ENCODE results near the gene POLR3C.

Gene POLR3C, protein sequence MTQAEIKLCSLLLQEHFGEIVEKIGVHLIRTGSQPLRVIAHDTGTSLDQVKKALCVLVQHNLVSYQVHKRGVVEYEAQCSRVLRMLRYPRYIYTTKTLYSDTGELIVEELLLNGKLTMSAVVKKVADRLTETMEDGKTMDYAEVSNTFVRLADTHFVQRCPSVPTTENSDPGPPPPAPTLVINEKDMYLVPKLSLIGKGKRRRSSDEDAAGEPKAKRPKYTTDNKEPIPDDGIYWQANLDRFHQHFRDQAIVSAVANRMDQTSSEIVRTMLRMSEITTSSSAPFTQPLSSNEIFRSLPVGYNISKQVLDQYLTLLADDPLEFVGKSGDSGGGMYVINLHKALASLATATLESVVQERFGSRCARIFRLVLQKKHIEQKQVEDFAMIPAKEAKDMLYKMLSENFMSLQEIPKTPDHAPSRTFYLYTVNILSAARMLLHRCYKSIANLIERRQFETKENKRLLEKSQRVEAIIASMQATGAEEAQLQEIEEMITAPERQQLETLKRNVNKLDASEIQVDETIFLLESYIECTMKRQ

DNA sequence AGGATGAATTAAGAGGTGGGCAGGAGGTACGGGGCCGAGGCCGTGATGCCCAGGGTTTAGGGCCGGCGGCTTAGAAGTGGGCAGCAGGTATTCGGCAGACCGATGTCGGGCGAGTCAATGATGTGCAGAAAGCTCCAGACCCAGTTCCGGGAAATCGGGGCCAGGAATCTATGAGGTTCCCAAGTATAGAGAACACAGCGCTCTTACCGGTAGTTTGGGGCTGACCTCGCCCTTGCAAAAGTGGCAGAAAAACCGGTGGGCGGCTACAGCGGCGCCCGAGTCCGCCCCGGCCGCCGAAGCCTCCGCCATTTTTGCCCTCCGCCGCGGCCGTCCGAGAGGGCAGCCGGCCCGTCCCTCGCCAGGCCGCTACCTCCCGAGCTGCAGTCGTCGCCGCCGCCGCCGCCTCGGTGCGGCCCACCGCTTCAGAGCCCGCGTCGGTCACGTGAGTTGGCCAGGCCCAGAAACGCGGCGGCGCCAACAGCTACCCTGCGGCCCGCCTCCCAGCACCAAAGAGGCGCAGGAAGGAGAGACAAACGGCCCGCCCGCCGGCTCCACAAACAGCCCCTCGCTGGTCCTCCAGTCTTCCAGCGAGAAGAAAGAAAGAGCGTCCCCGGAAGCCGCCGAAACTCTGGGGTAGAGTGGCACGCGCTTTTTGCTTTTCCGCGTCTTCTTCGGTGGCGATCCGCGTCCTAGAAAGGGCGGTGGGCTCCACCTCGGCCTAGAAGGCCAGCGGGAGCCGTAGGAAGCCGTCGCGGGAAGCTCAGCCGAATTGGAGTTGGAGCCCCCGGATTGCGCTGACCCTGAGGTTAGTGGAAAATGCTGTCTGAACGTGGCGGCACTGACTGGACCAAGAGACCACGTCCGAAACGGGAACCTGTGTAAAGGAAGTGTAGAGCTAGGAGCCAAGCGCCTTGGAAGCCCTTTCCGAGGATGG lies at the start of gene POLR3C, which contains the start of gene RNF115:
POLR3C (plus strand) TSS at position 636 of the 934 bp plus-strand sequence. CDS start 1,577 bp downstream, outside the sequence.
RNF115 (minus strand) TSS at position 531 of the 934 bp plus-strand sequence; CDS start at position 309, 222 bp downstream.
- Histone ChIP-seq H3K4me3 (ENCODE audit: low read length) (peak within 1 kb of the TSS; percentile 79), H3K27me3 (ENCODE audit: low read depth, low read length) (no peaks in the 10 kb centered on the region), H3K4me1 (ENCODE audit: low read length) (peaks cover 11% of the 10 kb centered on the region), H3K9ac (ENCODE audit: low read length) (peak within 1 kb of the TSS; percentile 86), H3K36me3 (replicated peaks; ENCODE audit: low read depth, low read length) (peaks cover 29% of the 10 kb centered on the region), H3K79me2 (ENCODE audit: low read length) (peaks cover 52% of the 10 kb centered on the region), H4K20me1 (ENCODE audit: insufficient read depth, low read length) (no peaks in the 10 kb centered on the region), H2AFZ (ENCODE audit: low read depth, low read length) (peak within 1 kb of the TSS; percentile 28), H3K27ac (ENCODE audit: low read length) (peak within 1 kb of the TSS; percentile 66), H3K4me2 (ENCODE audit: low read length) (peak within 1 kb of the TSS; percentile 77), H3K9me3 (ENCODE audit: insufficient read depth, low read length) (no peaks in the 10 kb centered on the region)
- no peak for TF ChIP-seq EZH2phosphoT487 (IDR thresholded peaks at IDR 0.05; ENCODE audit: low read depth)
- TF ChIP-seq, protein P1, sequence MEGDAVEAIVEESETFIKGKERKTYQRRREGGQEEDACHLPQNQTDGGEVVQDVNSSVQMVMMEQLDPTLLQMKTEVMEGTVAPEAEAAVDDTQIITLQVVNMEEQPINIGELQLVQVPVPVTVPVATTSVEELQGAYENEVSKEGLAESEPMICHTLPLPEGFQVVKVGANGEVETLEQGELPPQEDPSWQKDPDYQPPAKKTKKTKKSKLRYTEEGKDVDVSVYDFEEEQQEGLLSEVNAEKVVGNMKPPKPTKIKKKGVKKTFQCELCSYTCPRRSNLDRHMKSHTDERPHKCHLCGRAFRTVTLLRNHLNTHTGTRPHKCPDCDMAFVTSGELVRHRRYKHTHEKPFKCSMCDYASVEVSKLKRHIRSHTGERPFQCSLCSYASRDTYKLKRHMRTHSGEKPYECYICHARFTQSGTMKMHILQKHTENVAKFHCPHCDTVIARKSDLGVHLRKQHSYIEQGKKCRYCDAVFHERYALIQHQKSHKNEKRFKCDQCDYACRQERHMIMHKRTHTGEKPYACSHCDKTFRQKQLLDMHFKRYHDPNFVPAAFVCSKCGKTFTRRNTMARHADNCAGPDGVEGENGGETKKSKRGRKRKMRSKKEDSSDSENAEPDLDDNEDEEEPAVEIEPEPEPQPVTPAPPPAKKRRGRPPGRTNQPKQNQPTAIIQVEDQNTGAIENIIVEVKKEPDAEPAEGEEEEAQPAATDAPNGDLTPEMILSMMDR (IDR thresholded peaks at IDR 0.05; ENCODE audit: low read depth, low read length) = no peak

DNA sequence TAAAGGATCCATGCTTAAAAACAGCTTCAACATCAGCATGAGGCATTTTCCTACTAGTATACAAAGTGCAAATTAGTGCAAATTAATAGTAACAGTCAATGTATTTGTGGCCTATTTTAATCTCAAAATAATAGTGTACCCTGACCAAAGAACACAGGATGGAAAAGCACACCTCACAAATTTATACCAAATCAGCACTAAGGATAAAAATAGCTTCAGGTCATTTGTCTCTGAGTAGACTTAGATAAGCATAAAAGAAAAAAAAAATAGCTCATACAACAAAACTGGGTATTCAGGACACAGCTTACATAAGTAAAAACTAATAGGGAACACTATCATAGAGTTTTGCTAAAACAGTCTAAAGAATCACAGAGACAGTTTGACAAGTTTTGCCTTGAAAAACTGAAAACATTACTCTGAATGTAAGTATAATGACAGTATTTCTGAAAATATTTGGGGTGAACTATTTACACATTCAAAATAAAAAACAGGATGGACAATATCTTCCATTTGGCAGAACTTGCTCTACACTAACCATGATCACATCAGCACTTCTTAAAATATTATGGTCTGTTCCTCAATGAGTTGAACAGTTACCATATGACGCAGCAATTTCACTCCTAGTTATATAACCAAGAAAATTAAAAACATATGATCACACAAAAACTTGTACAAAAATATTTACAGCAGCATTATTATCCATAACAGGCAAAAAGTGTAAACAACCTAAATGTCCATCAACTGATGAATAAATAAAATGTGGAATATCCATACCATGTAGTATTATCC lies 46.4 kb upstream of the POLR3C start:
- TF ChIP-seq, protein P1 (IDR thresholded peaks at IDR 0.05; ENCODE audit: low read depth, low read length) = no peak
- TF ChIP-seq EZH2phosphoT487 (IDR thresholded peaks at IDR 0.05; ENCODE audit: low read depth) = no peak
- Histone ChIP-seq H3K27me3 (ENCODE audit: low read depth, low read length) (no peaks in the 10 kb centered on the region), H3K9ac (ENCODE audit: low read length) (no peak overlapping the region), H3K4me1 (ENCODE audit: low read length) (no peaks in the 10 kb centered on the region), H3K79me2 (ENCODE audit: low read length) (no peaks in the 10 kb centered on the region), H3K27ac (ENCODE audit: low read length) (no peak overlapping the region), H3K4me3 (ENCODE audit: low read length) (no peak overlapping the region), H3K9me3 (ENCODE audit: insufficient read depth, low read length) (no peaks in the 10 kb centered on the region), H3K36me3 (replicated peaks; ENCODE audit: low read depth, low read length) (peaks cover 8% of the 10 kb centered on the region), H4K20me1 (ENCODE audit: insufficient read depth, low read length) (no peaks in the 10 kb centered on the region), H2AFZ (ENCODE audit: low read depth, low read length) (no peak overlapping the region), H3K4me2 (ENCODE audit: low read length) (no peak overlapping the region)

DNA sequence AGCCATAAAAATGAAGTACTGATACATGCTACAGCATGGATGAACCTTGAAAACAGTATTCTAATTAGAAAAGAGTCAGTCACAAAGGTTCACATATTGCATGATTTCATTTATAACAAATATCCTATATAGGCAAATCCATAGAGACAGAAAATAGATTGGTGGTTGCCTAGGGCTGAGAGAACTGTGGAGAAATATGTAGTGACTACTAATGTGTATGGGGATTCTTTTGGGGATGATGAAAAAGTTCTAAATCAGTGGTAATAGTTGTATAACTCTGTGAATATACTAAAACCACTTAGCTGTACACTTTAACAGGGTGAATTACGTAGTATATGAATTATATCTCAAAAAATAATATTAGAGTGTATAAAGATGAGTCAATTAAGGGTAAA lies 45.9 kb upstream of the POLR3C start:
- Histone ChIP-seq H3K9ac (ENCODE audit: low read length) (no peak overlapping the region), H3K4me3 (ENCODE audit: low read length) (no peak overlapping the region), H3K9me3 (ENCODE audit: insufficient read depth, low read length) (no peaks in the 10 kb centered on the region), H3K36me3 (replicated peaks; ENCODE audit: low read depth, low read length) (peaks cover 6% of the 10 kb centered on the region), H2AFZ (ENCODE audit: low read depth, low read length) (no peak overlapping the region), H3K27me3 (ENCODE audit: low read depth, low read length) (no peaks in the 10 kb centered on the region), H3K4me1 (ENCODE audit: low read length) (no peaks in the 10 kb centered on the region), H3K79me2 (ENCODE audit: low read length) (no peaks in the 10 kb centered on the region), H3K4me2 (ENCODE audit: low read length) (no peak overlapping the region), H4K20me1 (ENCODE audit: insufficient read depth, low read length) (no peaks in the 10 kb centered on the region), H3K27ac (ENCODE audit: low read length) (no peak overlapping the region)
- TF ChIP-seq EZH2phosphoT487 (IDR thresholded peaks at IDR 0.05; ENCODE audit: low read depth) = no peak
- TF ChIP-seq, protein P1 (IDR thresholded peaks at IDR 0.05; ENCODE audit: low read depth, low read length) = no peak

Data from OCI-LY3 (cell line).